GM12873 (cell line): ENCODE data around the gene ZNF205.

Experiments
- TF ChIP-seq, protein P1 (sequence below): IDR thresholded peaks from 2 replicates; pipeline ENCODE4 v1.5.1; 2012; ENCODE audit warnings: low read depth, mild to moderate bottlenecking, moderate library complexity, low read length, control low read depth; ENCODE audit not compliant: insufficient read depth; ENCODE audit errors: missing control alignments

Gene ZNF205

DNA sequence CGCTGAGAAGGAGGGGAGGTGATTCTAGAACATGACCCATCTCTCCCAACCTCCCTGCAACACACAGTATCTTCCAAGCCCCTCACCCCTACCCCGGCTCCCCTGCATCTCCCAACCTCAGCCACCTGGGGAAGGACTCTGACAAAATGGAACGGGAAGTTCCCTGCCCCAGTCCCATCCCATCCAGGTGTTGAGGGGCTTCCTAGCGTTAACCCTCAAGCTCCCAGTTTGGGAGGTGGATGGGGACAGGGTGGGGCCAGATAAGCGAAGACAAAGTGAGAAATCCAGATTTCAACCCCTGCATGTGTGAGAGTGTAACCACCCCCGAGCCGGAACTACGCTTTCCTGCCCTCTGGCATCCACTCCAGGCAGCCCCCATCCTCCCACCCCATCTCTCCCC is 15.1 kb upstream of the ZNF205 start:
- TF ChIP-seq, protein P1, sequence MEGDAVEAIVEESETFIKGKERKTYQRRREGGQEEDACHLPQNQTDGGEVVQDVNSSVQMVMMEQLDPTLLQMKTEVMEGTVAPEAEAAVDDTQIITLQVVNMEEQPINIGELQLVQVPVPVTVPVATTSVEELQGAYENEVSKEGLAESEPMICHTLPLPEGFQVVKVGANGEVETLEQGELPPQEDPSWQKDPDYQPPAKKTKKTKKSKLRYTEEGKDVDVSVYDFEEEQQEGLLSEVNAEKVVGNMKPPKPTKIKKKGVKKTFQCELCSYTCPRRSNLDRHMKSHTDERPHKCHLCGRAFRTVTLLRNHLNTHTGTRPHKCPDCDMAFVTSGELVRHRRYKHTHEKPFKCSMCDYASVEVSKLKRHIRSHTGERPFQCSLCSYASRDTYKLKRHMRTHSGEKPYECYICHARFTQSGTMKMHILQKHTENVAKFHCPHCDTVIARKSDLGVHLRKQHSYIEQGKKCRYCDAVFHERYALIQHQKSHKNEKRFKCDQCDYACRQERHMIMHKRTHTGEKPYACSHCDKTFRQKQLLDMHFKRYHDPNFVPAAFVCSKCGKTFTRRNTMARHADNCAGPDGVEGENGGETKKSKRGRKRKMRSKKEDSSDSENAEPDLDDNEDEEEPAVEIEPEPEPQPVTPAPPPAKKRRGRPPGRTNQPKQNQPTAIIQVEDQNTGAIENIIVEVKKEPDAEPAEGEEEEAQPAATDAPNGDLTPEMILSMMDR: no peak

DNA sequence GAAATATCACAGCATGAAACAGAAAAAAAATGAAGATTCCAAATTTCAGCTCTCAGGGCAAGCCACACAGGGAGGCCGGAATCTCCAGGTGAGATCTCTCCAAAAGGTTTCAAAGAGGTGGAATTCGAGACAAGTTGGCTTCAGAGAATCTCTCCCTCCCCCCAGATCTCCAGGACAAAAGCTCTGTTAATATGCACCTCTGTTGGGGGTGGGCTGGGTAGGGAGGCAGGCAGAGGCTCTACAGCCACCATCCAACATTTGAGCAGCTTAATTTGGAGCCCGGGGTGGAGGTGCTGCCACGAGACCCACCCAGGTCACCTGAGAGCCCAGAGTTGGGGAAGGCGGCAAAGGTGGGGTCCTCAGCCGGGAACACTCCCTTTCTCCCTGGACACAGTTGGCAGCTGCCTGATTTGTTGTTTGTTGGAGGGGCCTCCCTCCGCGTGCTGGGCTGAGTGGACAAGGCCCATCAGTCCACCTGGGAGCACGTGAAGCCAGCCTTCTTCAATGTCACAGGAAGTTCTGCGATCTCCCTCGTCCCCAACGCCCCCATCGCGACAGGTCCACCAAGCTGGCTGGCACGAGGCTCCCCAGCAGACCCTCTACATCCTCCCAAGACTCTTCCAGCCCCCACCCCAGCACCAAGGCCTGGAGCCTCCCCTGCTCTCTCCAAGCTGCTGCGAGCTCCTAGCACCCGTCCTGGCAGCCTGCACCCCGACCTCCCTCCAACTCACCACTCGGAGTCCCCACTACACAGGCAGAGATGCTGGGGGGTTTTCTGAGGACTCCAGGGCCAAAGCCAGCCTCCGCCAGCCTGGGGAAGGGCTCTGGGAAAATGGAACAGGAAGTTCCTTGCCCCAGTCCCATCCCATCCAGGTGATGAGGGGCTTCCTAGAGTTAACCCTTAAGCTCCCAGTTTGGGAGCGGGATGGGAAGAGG is 13.7 kb upstream of the ZNF205 start, which contains the start of gene ZSCAN10:
ZSCAN10 (minus strand) TSS at position 836 of the 936 bp plus-strand sequence. CDS start 6,357 bp downstream, outside the sequence.
- TF ChIP-seq, protein P1: no peak

DNA sequence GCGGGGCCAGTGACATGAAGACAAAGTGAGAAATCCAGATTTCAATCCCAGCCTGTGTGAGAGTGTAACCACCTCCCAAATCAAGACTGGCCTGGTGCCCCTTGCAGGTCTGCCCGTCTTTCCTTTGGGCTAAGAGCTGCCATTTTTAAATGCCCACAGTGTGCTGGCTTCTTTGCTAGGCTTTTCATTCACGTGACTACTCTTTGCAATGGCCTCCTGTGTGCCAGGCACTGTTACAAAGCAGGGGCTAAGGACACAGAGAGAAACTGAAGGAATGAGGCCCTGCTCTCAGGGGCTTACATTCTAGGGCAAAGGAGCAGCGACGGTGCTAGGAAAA is 13.0 kb upstream of the ZNF205 start:
- TF ChIP-seq, protein P1: no peak

DNA sequence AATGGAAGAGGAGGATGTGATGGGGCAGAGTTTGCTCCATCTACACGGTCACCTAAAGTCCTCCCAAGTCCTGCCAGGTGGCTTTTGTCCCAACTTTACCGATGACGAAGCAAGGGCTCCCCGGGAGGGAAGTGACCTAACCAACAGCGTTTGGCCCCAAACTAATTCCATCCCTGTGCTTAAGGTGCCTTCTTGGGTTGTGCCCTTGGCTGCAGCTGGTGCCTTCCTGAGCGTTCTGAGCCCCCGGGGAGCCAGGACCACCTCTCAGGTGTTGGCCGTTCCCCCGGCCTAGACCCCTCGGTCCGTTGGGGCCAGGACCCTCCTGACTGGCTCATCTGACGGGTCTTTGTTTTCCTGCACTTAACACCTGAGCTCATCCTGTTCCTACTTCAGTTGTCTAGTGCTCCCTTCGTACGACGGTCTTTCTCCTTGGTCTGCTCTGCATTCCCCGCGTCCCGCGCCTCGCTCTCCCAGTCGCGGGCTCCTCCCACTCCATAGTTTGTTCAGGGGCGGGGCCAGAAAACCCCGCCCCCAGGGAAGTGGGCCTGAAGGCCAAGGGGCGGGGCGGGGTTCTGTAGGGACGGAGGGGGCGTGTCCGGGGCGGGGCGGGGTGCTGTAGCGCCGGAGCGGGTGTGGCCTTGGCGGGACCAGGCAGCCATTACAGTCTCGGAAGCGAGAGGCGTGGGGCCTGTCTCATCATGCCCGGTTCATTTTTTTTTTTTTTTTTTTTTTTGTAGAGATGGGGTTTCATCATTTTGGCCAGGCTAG is 12.5 kb upstream of the ZNF205 start:
- TF ChIP-seq, protein P1: no peak

DNA sequence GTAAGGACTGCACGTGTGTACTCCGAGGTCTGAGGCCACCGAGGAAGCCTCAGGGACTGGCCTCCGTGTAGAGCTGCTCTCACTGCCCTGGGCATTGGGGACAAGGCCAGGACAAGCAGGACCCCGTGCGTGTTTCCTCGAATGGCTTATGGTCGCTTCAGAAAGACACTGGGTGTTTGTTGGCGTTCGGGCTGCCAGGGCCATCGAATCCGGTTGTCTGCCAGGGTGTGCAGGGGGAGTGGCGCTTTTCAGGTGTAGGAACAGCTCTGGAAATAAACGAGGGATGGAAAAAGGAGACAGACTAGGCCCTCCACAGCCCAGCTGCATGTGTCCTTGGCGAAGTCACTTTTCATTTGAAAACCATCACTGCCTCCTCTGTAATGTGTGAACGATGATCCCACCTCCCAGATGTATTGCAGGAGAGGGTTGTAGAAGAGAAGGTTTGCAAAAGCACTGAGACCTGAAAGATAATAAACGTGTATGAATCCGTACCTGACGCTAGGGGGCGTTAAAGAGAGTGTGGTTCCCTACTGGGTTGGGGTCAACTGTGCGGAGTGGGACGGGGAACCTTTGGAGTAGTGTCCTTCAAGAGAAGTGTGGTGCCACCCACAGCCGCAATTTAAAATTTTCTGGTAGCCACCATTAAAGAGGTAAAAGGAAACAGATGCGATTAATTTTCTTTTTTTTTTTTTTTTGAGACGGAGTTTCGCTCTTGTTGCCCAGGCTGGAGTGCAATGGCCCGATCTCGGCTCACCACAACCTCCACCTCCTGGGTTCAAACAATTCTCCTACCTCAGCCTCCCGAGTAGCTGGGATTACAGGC is 11.2 kb upstream of the ZNF205 start:
- TF ChIP-seq, protein P1: peak; percentile 82

DNA sequence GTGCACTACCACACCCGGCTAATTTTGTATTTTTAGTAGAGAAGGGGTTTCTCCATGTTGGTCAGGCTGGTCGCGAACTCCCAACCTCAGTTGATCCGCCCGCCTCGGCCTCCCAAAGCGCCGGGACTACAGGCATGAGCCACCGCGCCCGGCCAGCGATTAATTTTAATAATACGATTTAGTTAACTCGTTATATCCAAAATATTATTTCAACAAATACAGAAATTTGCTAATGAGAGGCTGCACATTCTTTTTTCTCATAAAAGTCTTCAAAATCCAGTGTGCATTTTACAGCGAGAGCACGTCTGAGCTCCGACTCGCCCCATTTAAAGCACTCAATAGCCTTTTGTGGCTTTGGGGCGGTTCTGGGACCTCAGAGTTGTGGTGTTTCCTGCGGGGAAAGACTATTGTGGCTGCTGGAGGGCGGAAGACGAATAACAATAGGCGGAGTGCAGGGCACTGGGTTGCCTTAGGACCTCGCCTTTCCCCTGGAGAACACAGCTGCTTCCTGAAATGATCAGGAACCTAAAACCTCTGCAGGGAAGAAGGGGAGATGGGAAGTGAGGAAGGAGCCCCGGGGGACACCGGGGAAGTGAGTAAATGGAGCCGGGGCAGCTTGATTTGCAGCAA is 10.4 kb upstream of the ZNF205 start:
- TF ChIP-seq, protein P1: no peak
